Gastrocnemius medialis (tissue), 4 donors: Measurements from ENCODE around the gene ACADVL.

Experiments
- CTCF ChIP-seq, 5 experiments: fragments of 450-650 bp in 3 of 5; fragments of 200-600 bp in 2 of 5; sonication (generic) in 2 of 5; IDR thresholded peaks in 4 of 5; conservative IDR thresholded peaks in 1 of 5; 1 replicate in 4 of 5; 2 replicates in 1 of 5; pipeline ENCODE4 v1.5.1; 2016 to 2019; ENCODE audit warnings: antibody characterized with exemption in 5 of 5, mild to moderate bottlenecking in 3 of 5, moderate library complexity in 3 of 5
- POLR2A ChIP-seq, 2 donors: fragments of 450-650 bp; IDR thresholded peaks; one replicate each; pipeline ENCODE4 v1.6.1; 2017; ENCODE audit warnings: antibody characterized with exemption in 2 of 2, mild to moderate bottlenecking in 2 of 2, moderate library complexity in 2 of 2

GRCh38 chr17:7196651-7197401, 22.9 kb upstream of the ACADVL start:
- TF ChIP-seq CTCF (IDR thresholded peaks at IDR 0.05 in 4 of 5, conservative IDR thresholded peaks at IDR 0.05 in 1 of 5) (no peak), POLR2A (IDR thresholded peaks at IDR 0.05) (no peak)
